Natural killer cell (primary cell): Measurements from ENCODE around the gene DIP2C. TPM values are rescaled to one million over a fixed set of nuclear protein-coding genes. Genes with fewer than 3 reads are reported as not detected.

ENCODE experiments used
- ATAC-seq, 3 donors: fragments of 150-1000 bp in 2 of 3; fragments of 200-7000 bp in 1 of 3; cut with Tn5 transposase; 1 replicate in 1 of 3; 2 replicates in 2 of 3; pipeline ENCODE4 v1.10.0; 2021; ENCODE audit warnings: mild to moderate bottlenecking in 2 of 3, moderate library complexity in 2 of 3
- DNase-seq, 2 donors: peaks; one replicate each; pipeline versions ENCODE4 v3.0.0 to v3.0.0-alpha.2; 2013 to 2021; ENCODE audit warnings: mixed read lengths in 1 of 2
- H3K27ac ChIP-seq: one replicate; pipeline ENCODE4 v1.5.1; 2013; ENCODE audit warnings: mild to moderate bottlenecking, low read length
- H3K27me3 ChIP-seq: one replicate; pipeline ENCODE4 v1.6.1; 2013; ENCODE audit warnings: low read length; ENCODE audit not compliant: control insufficient read depth, insufficient read depth
- H3K36me3 ChIP-seq: one replicate; pipeline ENCODE4 v1.6.1; 2013; ENCODE audit warnings: low read length; ENCODE audit not compliant: control insufficient read depth, insufficient read depth
- H3K4me1 ChIP-seq: one replicate; pipeline ENCODE4 v1.6.1; 2013; ENCODE audit warnings: low read length; ENCODE audit not compliant: control insufficient read depth, insufficient read depth
- H3K4me3 ChIP-seq: one replicate; pipeline ENCODE4 v1.5.1; 2013; ENCODE audit warnings: low read length
- H3K9me3 ChIP-seq: one replicate; pipeline ENCODE4 v1.6.1; 2013; ENCODE audit warnings: low read length; ENCODE audit not compliant: control insufficient read depth, insufficient read depth
- H3K27ac Mint-ChIP-seq, 2 donors: one replicate each; pipeline ENCODE4 v1.8.0; 2022; ENCODE audit warnings: mild to moderate bottlenecking in 2 of 2, mixed read lengths in 2 of 2, moderate library complexity in 1 of 2
- H3K27me3 Mint-ChIP-seq, 2 donors: one replicate each; pipeline ENCODE4 v1.8.0; 2022; ENCODE audit warnings: low read depth in 2 of 2, mixed read lengths in 2 of 2
- H3K36me3 Mint-ChIP-seq: one replicate; pipeline ENCODE4 v1.8.0; 2022; ENCODE audit warnings: mixed read lengths
- H3K4me1 Mint-ChIP-seq, 2 donors: one replicate each; pipeline ENCODE4 v1.8.0; 2022; ENCODE audit warnings: mixed read lengths in 2 of 2
- H3K4me3 Mint-ChIP-seq: one replicate; pipeline ENCODE4 v1.8.0; 2022; ENCODE audit warnings: mild to moderate bottlenecking, moderate library complexity, mixed read lengths
- H3K9me3 Mint-ChIP-seq, 2 donors: one replicate each; pipeline ENCODE4 v1.8.0; 2022; ENCODE audit warnings: mixed read lengths in 2 of 2
- CTCF ChIP-seq: fragments of 200-600 bp; IDR thresholded peaks from one replicate; pipeline ENCODE4 v1.8.0; 2022; ENCODE audit warnings: antibody characterized with exemption
- WGBS: methylation state at CpG from one replicate; pipeline ENCODE4 v1.1.7; 2013; ENCODE audit warnings: missing lambda C conversion rate; ENCODE audit not compliant: insufficient coverage; 5-methylcytosine and 5-hydroxymethylcytosine counted together
- intact Hi-C: fragments of 100-400 bp; cut with micrococcal nuclease; formaldehyde crosslinking; loops from one replicate; pipeline ENCODE4 v1.14.2; 2022
- total RNA-seq, 4 donors: library from RNA; stranded (reverse); fragments of 120-200 nt in 1 of 4; gene quantifications; one replicate each; pipeline versions ENCODE4 v1.2.3 to v1.2.4, GENCODE V29; 2013 to 2022

The DIP2C gene
- total RNA-seq, 3 donors from 2014 or later (not counting 1 experiment from before 2014, with no cell fraction given) = 1.5 to 5.8 (median 3.8) TPM

- no peak overlapping the region for H3K27ac Mint-ChIP-seq
- peaks cover 15 to 19% of the 10 kb centered on the region in 2 donors for H3K4me1 Mint-ChIP-seq
- no peak overlapping the region for H3K4me3 ChIP-seq
- H3K27me3 Mint-ChIP-seq = peaks cover 8 to 20% of the 10 kb centered on the region in 2 donors
- WGBS = 66% methylated on average over 4 of the region's 4 CpGs
- intact Hi-C loops = no loop called here
- no peak overlapping the region for H3K4me3 Mint-ChIP-seq
- DNase-seq (no peak), ATAC-seq (no peak)
- no peaks in the 10 kb centered on the region for H3K9me3 ChIP-seq
- no peaks in the 10 kb centered on the region for H3K9me3 Mint-ChIP-seq
- H3K27me3 ChIP-seq = no peaks in the 10 kb centered on the region
- no peak overlapping the region for H3K27ac ChIP-seq
- TF ChIP-seq CTCF = no peak
- H3K4me1 ChIP-seq = peaks cover 3% of the 10 kb centered on the region
- no peaks in the 10 kb centered on the region for H3K36me3 ChIP-seq
- no peaks in the 10 kb centered on the region for H3K36me3 Mint-ChIP-seq
These were observed 395.8 kb downstream of the DIP2C start for GRCh38 chr10:293636-294035.

- H3K27me3 Mint-ChIP-seq = peaks cover 8 to 20% of the 10 kb centered on the region in 2 donors
- H3K9me3 ChIP-seq = no peaks in the 10 kb centered on the region
- H3K36me3 Mint-ChIP-seq = no peaks in the 10 kb centered on the region
- H3K27me3 ChIP-seq = no peaks in the 10 kb centered on the region
- H3K9me3 Mint-ChIP-seq = no peaks in the 10 kb centered on the region
- H3K36me3 ChIP-seq = no peaks in the 10 kb centered on the region
- no peak overlapping the region for H3K4me3 Mint-ChIP-seq
- no peak for DNase-seq
- H3K4me1 ChIP-seq = peaks cover 3% of the 10 kb centered on the region
- no peak overlapping the region for H3K27ac Mint-ChIP-seq
- TF ChIP-seq CTCF = no peak
- intact Hi-C loops = no loop called here
- no peak for ATAC-seq
- H3K4me1 Mint-ChIP-seq = peaks cover 15 to 19% of the 10 kb centered on the region in 2 donors
- H3K4me3 ChIP-seq = no peak overlapping the region
- WGBS = 92% methylated on average over 16 of the region's 17 CpGs
- no peak overlapping the region for H3K27ac ChIP-seq
These were observed 399.3 kb downstream of the DIP2C start for GRCh38 chr10:290026-290725.

- Histone ChIP-seq H3K36me3 (no peaks in the 10 kb centered on the region), H3K9me3 (no peaks in the 10 kb centered on the region), H3K4me1 (peaks cover 3% of the 10 kb centered on the region), H3K27me3 (no peaks in the 10 kb centered on the region), H3K27ac (no peak overlapping the region), H3K4me3 (no peak overlapping the region)
- Mint-ChIP-seq H3K4me1 (peaks cover 15 to 19% of the 10 kb centered on the region in 2 donors), H3K4me3 (no peak overlapping the region), H3K9me3 (no peaks in the 10 kb centered on the region), H3K27me3 (peaks cover 8 to 20% of the 10 kb centered on the region in 2 donors), H3K36me3 (no peaks in the 10 kb centered on the region), H3K27ac (no peak overlapping the region)
- TF ChIP-seq CTCF = no peak
- DNase-seq (no peak), ATAC-seq (no peak)
- 93% methylated on average over 9 of the region's 9 CpGs for WGBS
- intact Hi-C loops = no loop called here
These were observed 399.9 kb downstream of the DIP2C start for GRCh38 chr10:289581-289980.
